Parathyroid adenoma (tissue), 2 donors: Measurements from ENCODE around the gene SLC1A7.

Experiments used
- H2AFZ ChIP-seq: fragments of 300-600 bp; sonication (generic); one replicate; pipeline ENCODE4 v1.7.0; 2017; ENCODE audit warnings: antibody characterized with exemption, mild to moderate bottlenecking
- H3K27ac ChIP-seq: fragments of 300-600 bp; sonication (generic); one replicate; pipeline ENCODE4 v1.7.0; 2017
- H3K27me3 ChIP-seq: fragments of 300-600 bp; sonication (generic); one replicate; pipeline ENCODE4 v1.7.0; 2017; ENCODE audit warnings: low read length; ENCODE audit not compliant: control insufficient read depth, insufficient read depth
- H3K36me3 ChIP-seq: fragments of 300-600 bp; sonication (generic); one replicate; pipeline ENCODE4 v1.7.0; 2017; ENCODE audit warnings: low read length; ENCODE audit not compliant: control insufficient read depth, insufficient read depth
- H3K4me1 ChIP-seq: fragments of 300-600 bp; sonication (generic); one replicate; pipeline ENCODE4 v1.7.0; 2017; ENCODE audit warnings: control low read depth
- H3K4me2 ChIP-seq: fragments of 300-600 bp; sonication (generic); one replicate; pipeline ENCODE4 v1.7.0; 2017; ENCODE audit warnings: low read length
- H3K4me3 ChIP-seq: fragments of 300-600 bp; sonication (generic); one replicate; pipeline ENCODE4 v1.7.0; 2017; ENCODE audit warnings: low read depth, low read length
- H3K79me2 ChIP-seq: fragments of 300-600 bp; sonication (generic); one replicate; pipeline ENCODE4 v1.7.0; 2017; ENCODE audit warnings: control low read depth
- H3K9ac ChIP-seq: fragments of 300-600 bp; sonication (generic); one replicate; pipeline ENCODE4 v1.7.0; 2017; ENCODE audit warnings: mild to moderate bottlenecking
- H3K9me3 ChIP-seq: fragments of 300-600 bp; sonication (generic); one replicate; pipeline ENCODE4 v1.7.0; 2017; ENCODE audit warnings: low read length; ENCODE audit not compliant: control insufficient read depth
- CTCF ChIP-seq: fragments of 300-600 bp; sonication (generic); IDR thresholded peaks from one replicate; pipeline ENCODE4 v1.7.0; 2017; ENCODE audit warnings: antibody characterized with exemption, mild to moderate bottlenecking
- donor health status: primary hyperparathyroidism.

SLC1A7 gene

GRCh38 chr1:53133261-53134041 is 9.0 kb downstream of the SLC1A7 start:
- TF ChIP-seq CTCF = no peak
- Histone ChIP-seq H3K4me2 (no peak overlapping the region), H3K36me3 (no peaks in the 10 kb centered on the region), H3K4me1 (no peaks in the 10 kb centered on the region), H3K4me3 (no peak overlapping the region), H2AFZ (no peak overlapping the region), H3K27ac (no peak overlapping the region), H3K79me2 (no peaks in the 10 kb centered on the region), H3K9ac (no peak overlapping the region), H3K27me3 (no peaks in the 10 kb centered on the region), H3K9me3 (no peaks in the 10 kb centered on the region)

- Histone ChIP-seq H3K27ac (no peak overlapping the region), H3K4me1 (no peaks in the 10 kb centered on the region), H2AFZ (no peak overlapping the region), H3K27me3 (no peaks in the 10 kb centered on the region), H3K4me2 (no peak overlapping the region), H3K36me3 (no peaks in the 10 kb centered on the region), H3K9ac (no peak overlapping the region), H3K9me3 (no peaks in the 10 kb centered on the region), H3K79me2 (no peaks in the 10 kb centered on the region), H3K4me3 (no peak overlapping the region)
- no peak for TF ChIP-seq CTCF
Observed at GRCh38 chr1:53132176-53132575, 10.3 kb downstream of the SLC1A7 start.

DNA sequence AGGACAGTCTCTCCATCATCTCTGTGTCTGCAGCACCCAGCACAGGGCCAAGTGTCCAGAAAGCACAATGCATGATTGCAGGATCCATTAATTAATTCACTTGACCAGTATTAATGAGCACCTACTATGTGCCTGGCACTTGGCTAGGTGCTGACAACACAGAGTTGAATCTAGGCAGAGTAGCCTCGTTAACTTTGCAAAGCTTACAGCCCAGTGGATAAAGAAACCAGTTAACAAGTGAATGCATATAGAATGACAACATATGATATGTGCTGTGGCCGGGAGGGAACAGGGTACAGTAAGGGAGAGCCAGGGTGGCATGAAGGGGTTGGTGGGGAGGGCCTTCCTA is 10.9 kb downstream of the SLC1A7 start:
- Histone ChIP-seq H2AFZ (no peak overlapping the region), H3K79me2 (no peaks in the 10 kb centered on the region), H3K4me2 (no peak overlapping the region), H3K9me3 (no peaks in the 10 kb centered on the region), H3K4me1 (no peaks in the 10 kb centered on the region), H3K36me3 (no peaks in the 10 kb centered on the region), H3K4me3 (no peak overlapping the region), H3K27me3 (no peaks in the 10 kb centered on the region), H3K9ac (no peak overlapping the region), H3K27ac (no peak overlapping the region)
- no peak for TF ChIP-seq CTCF

DNA sequence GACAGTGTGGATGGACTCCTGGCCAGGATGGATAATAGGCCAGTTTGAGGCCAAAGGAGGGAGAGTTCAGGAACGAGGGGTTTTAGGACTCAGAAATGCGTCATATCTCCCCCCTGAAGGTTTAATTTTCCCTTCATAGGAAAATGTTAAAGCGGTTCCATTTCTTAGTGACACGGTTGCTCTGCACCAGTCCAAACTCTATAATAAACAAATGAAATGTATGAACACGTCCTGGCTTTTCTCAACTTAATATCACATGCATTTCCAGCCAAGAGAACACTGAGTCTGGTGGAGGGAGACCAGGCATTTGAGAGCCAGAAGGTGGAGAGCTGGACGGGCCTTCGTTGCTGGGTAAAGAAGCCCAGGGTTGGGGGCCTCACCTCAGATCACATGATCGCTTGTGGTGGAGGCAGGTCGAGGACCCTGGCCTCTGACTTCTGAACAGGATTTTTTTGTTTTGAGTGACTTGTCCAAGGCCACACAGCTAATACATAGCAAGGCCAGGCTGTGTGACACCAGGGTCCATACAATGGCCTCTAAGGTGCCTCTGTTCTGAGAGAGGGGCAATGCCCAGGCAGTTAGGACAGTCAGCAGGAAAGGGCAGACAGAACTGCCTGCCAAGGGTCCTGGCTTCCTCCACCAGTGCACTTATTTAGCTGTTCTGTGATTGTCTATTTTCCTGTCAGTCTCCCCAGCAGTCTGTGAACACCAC is 11.4 kb downstream of the SLC1A7 start:
- H3K9ac ChIP-seq = no peak overlapping the region

More for the DNA sequence above, 11.4 kb downstream of the SLC1A7 start:
- Histone ChIP-seq H3K36me3 (no peaks in the 10 kb centered on the region), H3K4me2 (no peak overlapping the region), H3K4me3 (no peak overlapping the region), H3K79me2 (no peaks in the 10 kb centered on the region), H3K27me3 (no peaks in the 10 kb centered on the region), H2AFZ (no peak overlapping the region), H3K27ac (no peak overlapping the region), H3K9me3 (no peaks in the 10 kb centered on the region), H3K4me1 (no peaks in the 10 kb centered on the region)
- no peak for TF ChIP-seq CTCF
